Astrocyte of the hippocampus (primary cell): ENCODE data around the gene TOGARAM2.

Source experiments
- DNase-seq: peaks from one replicate; pipeline ENCODE4 v3.0.0; 2011; ENCODE audit warnings: low read depth, low spot score

The TOGARAM2 gene

DNA sequence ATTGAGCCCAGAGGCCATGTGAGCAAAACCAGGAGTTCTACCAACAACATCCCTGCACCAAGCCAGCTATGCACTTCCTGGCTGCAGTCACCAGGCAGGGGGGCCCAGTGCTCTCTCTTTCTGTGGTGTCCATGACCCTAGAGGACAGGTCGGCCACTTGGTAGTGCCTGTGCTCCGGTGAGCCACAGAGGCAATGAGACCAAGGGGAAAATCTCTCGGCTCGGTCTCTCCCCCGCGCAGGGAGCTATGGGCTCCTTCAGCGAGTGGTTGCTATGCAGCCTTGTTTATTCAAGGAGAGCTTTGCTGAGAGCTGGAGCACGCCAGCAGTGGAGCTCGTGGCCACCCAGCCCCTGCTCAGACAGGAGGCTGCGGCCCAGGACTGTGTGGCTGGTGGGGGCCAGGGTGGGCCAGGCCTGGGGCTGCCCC, at the start of gene TOGARAM2:
TSS of gene TOGARAM2 (plus strand) at position 283 of the 426 bp plus-strand sequence. CDS start 13,537 bp downstream, outside the sequence.
- peak; percentile 67 for DNase-seq

GRCh38 chr2:28934769-28935168, 46.3 kb upstream of the TOGARAM2 start:
- DNase-seq: no peak

DNA sequence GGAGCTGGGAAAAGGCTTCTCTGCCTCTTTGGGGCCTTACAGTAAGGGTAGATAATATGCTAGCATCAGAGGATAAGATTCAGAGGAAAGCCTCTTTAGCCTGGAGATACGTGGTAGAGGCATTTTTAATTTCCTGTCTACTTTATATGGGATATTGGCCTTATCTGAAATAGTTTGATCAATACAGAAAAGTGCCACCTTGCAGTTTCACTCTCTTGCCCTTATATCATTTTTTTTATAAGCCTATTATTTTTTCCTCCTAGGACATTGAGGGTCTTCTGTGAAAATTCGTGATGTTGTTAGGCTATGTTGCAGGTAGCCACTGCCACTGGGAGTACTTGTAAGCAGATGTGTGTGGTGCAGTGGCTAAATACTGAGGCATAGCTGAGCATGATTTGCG, 40.1 kb upstream of the TOGARAM2 start:
- no peak for DNase-seq

DNA sequence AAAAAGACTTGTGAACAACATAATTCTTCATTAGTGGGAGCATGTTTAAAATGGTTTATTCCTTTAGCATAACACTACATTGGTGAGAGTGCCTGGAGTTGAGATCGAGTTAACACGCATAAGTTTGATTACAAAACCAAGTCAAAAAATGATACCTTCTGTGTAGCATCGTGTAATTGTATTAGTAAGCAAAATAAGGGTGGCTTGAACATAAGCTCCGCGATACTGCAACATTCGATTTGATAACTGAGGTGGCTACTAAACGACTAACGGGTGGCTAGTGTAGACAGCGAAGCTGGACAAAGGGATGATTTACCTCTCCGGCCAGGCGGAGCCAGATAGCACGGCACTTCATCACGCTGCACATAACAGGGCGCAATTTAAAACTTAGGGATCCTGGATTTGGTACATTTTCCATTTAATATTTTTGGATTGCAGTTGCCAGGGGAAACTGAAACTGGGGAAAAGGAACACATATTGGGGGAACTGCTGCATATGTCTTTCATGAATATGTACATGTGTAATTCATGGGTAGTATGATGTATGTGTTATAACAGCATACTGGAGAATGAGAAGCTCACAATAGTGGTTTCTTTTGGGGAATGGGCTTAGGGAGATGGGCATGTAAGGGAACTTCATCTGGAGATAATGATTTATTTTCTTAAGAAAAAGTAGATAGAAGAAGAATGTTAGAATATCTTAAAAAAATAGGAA, 36.4 kb upstream of the TOGARAM2 start:
- DNase-seq: no peak

DNA sequence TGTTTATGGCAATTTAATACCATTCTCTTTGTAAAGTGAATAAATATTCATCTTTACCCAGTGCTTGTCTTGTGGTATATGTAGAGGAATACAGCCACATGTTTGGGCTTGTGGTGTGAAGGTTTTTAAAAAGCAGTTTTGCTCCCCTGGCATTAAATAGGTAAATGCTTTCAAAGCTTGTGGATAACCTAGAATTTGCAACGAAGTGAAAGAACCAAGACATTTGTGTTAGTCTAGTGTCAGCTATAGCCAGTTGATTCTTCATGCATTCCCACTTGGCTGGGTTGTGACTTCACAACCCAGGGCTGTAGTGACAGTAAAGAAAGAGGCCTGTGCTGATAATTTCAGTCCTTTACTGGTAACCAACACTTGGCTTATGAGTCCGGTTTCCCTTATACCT, 32.9 kb upstream of the TOGARAM2 start:
- DNase-seq: no peak

GRCh38 chr2:28949190-28949589, 31.9 kb upstream of the TOGARAM2 start:
- no peak for DNase-seq

GRCh38 chr2:28949617-28950305, 31.3 kb upstream of the TOGARAM2 start:
- no peak for DNase-seq

- no peak for DNase-seq
These were observed 30.0 kb upstream of the TOGARAM2 start for GRCh38 chr2:28950941-28951630.

DNA sequence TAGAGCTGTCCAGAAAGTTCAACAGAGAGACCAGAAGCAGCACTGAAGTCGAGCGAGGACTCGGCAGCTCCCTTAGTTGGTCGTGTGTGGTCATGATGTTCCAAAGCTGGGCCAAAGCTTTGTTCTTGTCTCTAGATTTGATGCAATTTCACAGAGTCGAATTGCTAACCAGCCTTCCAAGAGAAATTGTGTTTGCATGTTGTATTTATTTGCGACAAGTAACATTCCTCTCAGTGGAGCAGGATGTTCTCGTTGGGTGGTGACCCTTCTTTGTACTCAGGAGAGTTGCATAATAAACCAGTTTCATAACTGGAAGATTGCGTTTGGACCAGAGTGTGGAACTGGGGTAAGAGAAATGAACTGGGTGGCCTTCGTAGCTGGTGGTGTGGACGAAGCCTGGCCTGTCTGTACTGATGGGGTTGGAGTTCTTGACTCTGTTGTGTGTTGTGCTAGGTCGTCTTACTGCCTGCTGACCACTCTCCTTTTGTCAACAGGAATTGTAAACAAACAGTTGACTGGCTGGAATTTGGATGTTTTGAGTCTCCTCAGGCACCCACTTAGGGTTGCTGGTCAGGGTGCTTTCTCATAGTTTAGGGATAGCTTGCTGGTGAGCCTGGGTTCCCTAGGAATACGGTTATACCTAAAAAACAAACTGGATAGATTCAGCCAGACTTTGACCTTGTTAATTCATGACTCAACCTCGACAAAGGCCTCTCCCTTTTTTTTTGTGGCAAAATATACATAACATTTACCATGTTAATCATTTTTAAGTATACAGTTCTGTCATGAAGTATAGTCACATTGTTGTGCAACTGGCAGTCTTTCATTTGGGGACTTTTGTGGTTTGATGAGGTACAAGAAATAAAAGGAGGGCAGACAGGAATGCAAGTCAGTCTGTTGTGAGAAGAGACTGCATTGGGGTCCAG, 28.9 kb upstream of the TOGARAM2 start:
- DNase-seq: peak; percentile 20

DNA sequence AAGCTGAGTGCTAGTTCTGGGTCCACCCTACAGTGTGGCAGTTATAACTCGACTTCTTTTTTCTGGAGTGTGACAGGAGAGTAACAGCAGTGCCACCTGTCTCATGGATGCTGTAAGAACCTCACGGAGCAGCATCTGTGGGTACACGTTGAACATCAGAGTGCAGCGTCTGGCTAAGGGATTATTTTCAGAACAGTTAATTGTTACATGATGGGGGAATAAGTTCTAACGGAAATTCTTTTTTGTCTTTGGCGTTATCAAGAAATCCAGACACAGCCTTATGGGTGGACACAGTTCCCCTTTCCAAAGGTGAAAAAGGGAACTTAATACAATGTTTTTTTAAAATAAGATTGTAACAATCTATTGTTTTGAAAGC, 28.3 kb upstream of the TOGARAM2 start:
- DNase-seq: peak; percentile 24

DNA sequence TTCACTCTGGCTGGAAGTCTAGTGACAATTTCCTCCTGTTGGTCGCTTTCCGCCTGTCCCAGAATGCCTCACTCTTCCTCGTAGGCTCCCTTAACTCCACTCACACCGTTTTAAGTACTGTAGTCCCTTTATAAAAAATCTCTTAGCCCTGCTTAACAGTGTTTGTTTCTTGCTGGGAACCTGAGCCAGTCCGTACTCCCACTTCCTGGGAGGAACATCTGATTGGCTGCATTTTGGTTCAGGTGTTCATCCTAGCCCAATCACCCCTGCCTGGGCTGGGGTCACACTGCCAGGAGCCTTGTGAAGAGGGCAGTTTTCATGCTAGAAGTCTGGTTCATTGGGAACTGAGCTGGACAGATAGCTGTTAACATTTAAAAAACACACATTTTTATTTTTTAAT, 25.6 kb upstream of the TOGARAM2 start:
- no peak for DNase-seq

DNA sequence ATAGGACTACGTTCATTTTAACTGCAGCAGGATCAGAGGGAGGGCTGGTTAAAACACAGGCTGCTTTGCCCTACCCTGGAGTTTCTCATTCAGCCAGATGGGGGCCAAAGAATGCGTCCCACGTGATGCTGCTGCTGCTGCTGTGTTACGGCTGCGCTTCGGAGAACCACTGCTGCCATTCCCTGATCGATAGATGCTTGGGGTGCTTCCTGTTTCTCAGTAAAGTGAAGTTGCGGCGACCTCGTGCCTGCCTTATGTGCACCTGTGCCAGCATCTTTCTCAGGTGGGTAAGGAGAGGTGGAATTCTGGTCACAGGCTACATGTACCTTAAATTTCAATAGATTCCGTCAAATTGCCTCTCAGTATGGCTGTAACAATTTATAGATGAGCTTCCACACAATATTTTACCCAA, 24.7 kb upstream of the TOGARAM2 start:
- DNase-seq: peak; percentile 61

DNA sequence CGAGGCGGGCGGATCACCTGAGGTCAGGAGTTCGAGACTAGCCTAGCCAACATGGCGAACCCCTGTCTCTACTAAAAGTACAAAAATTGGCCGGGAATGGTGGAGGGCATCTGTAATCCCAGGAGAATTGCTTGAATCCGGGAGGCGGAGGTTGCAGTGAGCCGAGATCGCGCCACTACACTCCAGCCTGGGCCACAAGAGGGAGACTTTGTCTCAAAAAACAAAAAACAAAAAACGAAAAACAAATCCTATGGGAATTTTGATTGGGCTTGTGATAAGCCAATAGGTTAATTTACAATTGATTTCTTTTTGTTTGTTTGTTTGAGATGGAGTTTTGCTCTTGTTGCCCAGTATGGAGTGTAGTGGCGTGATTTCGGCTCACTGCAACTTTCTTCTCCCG, 24.2 kb upstream of the TOGARAM2 start:
- DNase-seq: peak; percentile 51

DNA sequence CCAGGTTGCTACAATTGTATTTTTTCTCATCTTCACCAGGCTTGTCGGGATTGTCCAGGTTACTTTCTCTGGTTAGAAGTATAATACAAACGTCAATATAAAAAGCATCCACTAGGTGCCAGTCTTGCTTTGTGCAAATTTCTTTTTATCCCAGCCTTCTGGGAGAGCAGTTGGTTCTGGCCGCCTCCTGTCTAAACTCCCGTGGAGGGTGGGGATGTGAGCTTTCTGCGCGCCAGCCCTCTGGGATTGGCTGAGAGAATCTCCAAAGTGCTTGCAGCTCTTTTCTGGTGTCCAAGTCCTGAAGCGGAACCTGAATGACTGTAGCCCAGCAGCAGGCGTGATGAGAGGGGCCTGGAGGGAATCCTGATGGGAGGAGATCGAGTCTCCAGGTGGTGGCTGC, 22.4 kb upstream of the TOGARAM2 start:
- DNase-seq: peak; percentile 87

- DNase-seq: no peak
These were observed 20.7 kb upstream of the TOGARAM2 start for GRCh38 chr2:28960401-28960800.

- DNase-seq: no peak
These were observed 18.6 kb upstream of the TOGARAM2 start for GRCh38 chr2:28962505-28962904.

GRCh38 chr2:28970464-28971160, 10.5 kb upstream of the TOGARAM2 start:
- DNase-seq: no peak

DNA sequence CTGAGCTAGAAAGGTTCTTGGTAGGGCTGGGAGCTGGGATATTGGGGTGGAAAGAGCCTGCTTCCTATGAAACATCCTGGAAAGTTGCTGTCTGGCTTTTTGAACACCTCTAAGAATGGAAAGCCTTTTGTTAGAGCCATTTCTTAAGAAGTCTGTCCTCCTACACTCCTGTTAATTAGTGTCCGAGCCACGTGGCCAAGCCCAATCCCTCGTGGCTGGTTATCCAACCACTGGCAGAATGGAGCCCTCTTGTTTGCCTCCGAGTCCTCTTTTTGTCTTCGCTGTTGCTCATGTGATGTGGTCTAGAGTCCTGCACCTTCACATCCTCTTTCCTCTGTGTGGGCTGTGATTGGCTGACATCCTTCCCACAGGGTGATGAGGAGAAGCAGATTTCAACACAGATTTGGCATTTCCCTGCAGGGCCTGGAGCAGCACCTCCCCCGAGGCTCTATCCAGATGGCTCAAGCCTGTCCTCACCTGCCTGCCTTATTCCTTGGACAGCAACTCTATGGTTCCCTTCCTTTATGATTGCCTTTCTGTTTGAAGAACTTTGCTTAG, 8.2 kb upstream of the TOGARAM2 start:
- DNase-seq: no peak

- DNase-seq: no peak
These were observed 6.8 kb upstream of the TOGARAM2 start for GRCh38 chr2:28974252-28974651.

DNA sequence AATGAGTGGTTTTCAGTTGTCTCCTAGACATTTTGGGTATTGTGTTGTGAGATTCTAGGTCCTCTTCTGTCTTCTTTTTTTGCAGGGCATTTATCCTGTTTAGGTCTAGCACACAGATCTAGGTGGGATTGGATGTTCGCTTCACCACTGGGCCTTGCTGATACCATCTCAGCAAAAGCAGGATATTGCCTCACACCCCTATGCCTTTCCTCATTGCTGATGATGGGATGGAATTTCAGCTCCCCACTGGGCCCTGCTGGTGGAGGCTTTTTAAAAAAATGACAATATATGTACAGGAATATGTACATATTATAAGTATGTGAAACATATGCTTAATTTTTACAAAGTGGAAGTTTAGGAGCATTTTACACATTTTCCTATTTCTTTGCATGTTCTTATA, 5.4 kb upstream of the TOGARAM2 start:
- no peak for DNase-seq

GRCh38 chr2:28976584-28976983, 4.5 kb upstream of the TOGARAM2 start:
- peak; percentile 85 for DNase-seq
